HG02588 (cell line): ENCODE data around the gene FGF11.
A peak's percentile ranks its signal among the peaks of the same experiment; 100 is the strongest.
"Not testable (repeated sequence)": the region's sequence is repeated elsewhere in the genome, so short reads cannot be mapped to it uniquely, and the experiment has no call there.

Source experiments
- ATAC-seq: cut with Tn5 transposase; IDR thresholded peaks from one replicate; pipeline ENCODE4 v1.9.1; 2021; ENCODE audit warnings: mild to moderate bottlenecking, moderate library complexity; ENCODE audit not compliant: unreplicated experiment

Gene FGF11

GRCh38 chr17:7478276-7479212 lies 39.2 kb downstream of the FGF11 start:
- ATAC-seq, result no peak

GRCh38 chr17:7479213-7480088 lies 40.1 kb downstream of the FGF11 start, which contains the start of gene ZBTB4:
ZBTB4 (minus strand) TSS chr17:7479631; CDS start chr17:7466801, 12,830 bp downstream.
- ATAC-seq, result no peak

- no peak for ATAC-seq
Observed at GRCh38 chr17:7480089-7480384, 40.7 kb downstream of the FGF11 start.

GRCh38 chr17:7481275-7481674 lies 42.0 kb downstream of the FGF11 start, which contains the start of gene SLC35G6:
SLC35G6 (plus strand) TSS chr17:7481446; CDS start chr17:7481517, 71 bp downstream.
- not testable (repeated sequence) for ATAC-seq

- not testable (repeated sequence) for ATAC-seq
Observed at GRCh38 chr17:7481842-7482741, 42.8 kb downstream of the FGF11 start.

- not testable (repeated sequence) for ATAC-seq
Observed at GRCh38 chr17:7482742-7483088, 43.4 kb downstream of the FGF11 start.

- ATAC-seq, result peak; percentile 28
Observed at GRCh38 chr17:7483255-7484066, 44.1 kb downstream of the FGF11 start.

- peak; percentile 57 for ATAC-seq
Observed at GRCh38 chr17:7484067-7484918, 45.0 kb downstream of the FGF11 start, which contains the start of gene POLR2A. POLR2A (plus strand) TSS chr17:7484366.

- ATAC-seq, result no peak
Observed at GRCh38 chr17:7484919-7485377, 45.6 kb downstream of the FGF11 start.

GRCh38 chr17:7486181-7486580 lies 46.9 kb downstream of the FGF11 start:
- no peak for ATAC-seq

- no peak for ATAC-seq
Observed at GRCh38 chr17:7490144-7490543, 50.8 kb downstream of the FGF11 start.

GRCh38 chr17:7491583-7491982 lies 52.3 kb downstream of the FGF11 start:
- ATAC-seq, result no peak

GRCh38 chr17:7493941-7494340 lies 54.6 kb downstream of the FGF11 start:
- no peak for ATAC-seq
